Measurements from ENCODE around the gene CBY3. TPM values are rescaled to one million over a fixed set of nuclear protein-coding genes. Genes with fewer than 3 reads are reported as not detected.

CBY3 gene
- total RNA-seq, 5 donors from 2014 or later (not counting 1 experiment from before 2014, with no cell fraction given), result 0.50 to 0.66 (median 0.57) TPM; not detected in 2

- no peak overlapping the region for H3K27ac Mint-ChIP-seq
- no peaks in the 10 kb centered on the region for H3K9me3 ChIP-seq
Observed at GRCh38 chr5:179720222-179720621, 39.4 kb upstream of the CBY3 start.

DNA sequence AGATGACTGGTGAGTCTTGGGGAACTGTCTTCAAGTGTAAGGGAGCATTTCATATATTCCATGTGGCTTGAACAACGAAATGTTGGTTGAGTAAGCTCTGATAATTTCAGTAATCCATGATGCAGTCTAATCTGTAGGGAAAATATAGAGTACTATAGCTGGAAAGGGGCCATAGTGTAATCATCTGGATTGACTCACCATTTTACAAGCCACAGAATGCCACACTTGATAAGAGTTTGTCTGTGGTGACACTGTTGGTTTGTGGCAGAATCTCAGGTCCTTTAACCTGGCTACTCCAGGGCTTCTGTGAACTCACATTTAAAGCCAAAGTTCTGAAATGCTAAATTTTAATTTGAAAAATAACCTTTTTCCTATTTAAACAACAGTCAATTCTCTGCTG is 35.5 kb upstream of the CBY3 start:
- no peak for DNase-seq
- Histone ChIP-seq H3K4me1 (ENCODE audit: control insufficient read depth in 1 of 2, extremely low read depth in 1 of 2, insufficient read depth in 2 of 2, low read length in 2 of 2) (no peaks in the 10 kb centered on the region), H3K27me3 (replicated peaks in 1 of 2; ENCODE audit: control insufficient read depth in 2 of 2, extremely low read depth in 1 of 2, insufficient read depth in 2 of 2, low read length in 1 of 2) (no peaks in the 10 kb centered on the region), H3K36me3 (ENCODE audit: control insufficient read depth in 2 of 2, extremely low read depth in 1 of 2, insufficient read depth in 1 of 2, low read length in 1 of 2) (peaks cover 16 to 72% of the 10 kb centered on the region in 2 donors), H3K4me3 (ENCODE audit: control insufficient read depth in 1 of 2, extremely low read depth in 1 of 2, low read length in 1 of 2) (no peak overlapping the region), H3K9me3 (no peaks in the 10 kb centered on the region), H3K27ac (ENCODE audit: low read length) (no peak overlapping the region)
- no peaks in the 10 kb centered on the region for H3K27me3 Mint-ChIP-seq
- peaks cover 33% of the 10 kb centered on the region for H3K36me3 Mint-ChIP-seq
- 100% methylated on average over 1 of the region's 1 CpG for WGBS (ENCODE audit: insufficient coverage)
- ChIA-PET POLR2A (interaction anchor here (0.6 to 1.2 kb wide), 2 partner anchors 34 to 93 kb away, joined by 3 to 4 read pairs; partner anchors contain the start of gene HNRNPH1 (in 1 of the 2)), CTCF (interaction anchor here in 1 of 2 donors (0.5 to 0.7 kb wide), 4 partner anchors 16 to 374 kb away, joined by 3 read pairs; no protein-coding TSS in a partner anchor)
- H3K4me3 Mint-ChIP-seq, result no peak overlapping the region
- H3K27ac Mint-ChIP-seq, result no peak overlapping the region
- ATAC-seq (replicated peaks in 1 of 4), result no peak
- H3K4me1 Mint-ChIP-seq, result peaks cover 0 to 11% (median 9%) of the 10 kb centered on the region in 3 donors
- no peaks in the 10 kb centered on the region for H3K9me3 Mint-ChIP-seq

More at GRCh38 chr5:179720222-179720621, 39.4 kb upstream of the CBY3 start:
- DNase-seq (no peak), ATAC-seq (replicated peaks in 1 of 4) (no peak)
- Mint-ChIP-seq H3K27me3 (no peaks in the 10 kb centered on the region), H3K36me3 (peaks cover 51% of the 10 kb centered on the region), H3K9me3 (no peaks in the 10 kb centered on the region), H3K4me1 (peaks cover 5 to 11% (median 11%) of the 10 kb centered on the region in 3 donors), H3K4me3 (no peak overlapping the region)
- ChIA-PET POLR2A (interaction anchor here in 1 of 2 donors (0.6 kb wide), 1 partner anchor 16 kb away, joined by 4 read pairs; no protein-coding TSS in a partner anchor), CTCF (no interaction called here)
- WGBS (ENCODE audit: insufficient coverage), result 100% methylated on average over 1 of the region's 2 CpGs
- Histone ChIP-seq H3K4me3 (ENCODE audit: control insufficient read depth in 1 of 2, extremely low read depth in 1 of 2, low read length in 1 of 2) (no peak overlapping the region), H3K36me3 (ENCODE audit: control insufficient read depth in 2 of 2, extremely low read depth in 1 of 2, insufficient read depth in 1 of 2, low read length in 1 of 2) (peaks cover 19 to 90% of the 10 kb centered on the region in 2 donors), H3K27ac (ENCODE audit: low read length) (no peak overlapping the region), H3K4me1 (ENCODE audit: control insufficient read depth in 1 of 2, extremely low read depth in 1 of 2, insufficient read depth in 2 of 2, low read length in 2 of 2) (no peaks in the 10 kb centered on the region), H3K27me3 (replicated peaks in 1 of 2; ENCODE audit: control insufficient read depth in 2 of 2, extremely low read depth in 1 of 2, insufficient read depth in 2 of 2, low read length in 1 of 2) (no peaks in the 10 kb centered on the region)

GRCh38 chr5:179700401-179700918 is 19.6 kb upstream of the CBY3 start:
- peak overlapping the region; percentile 93 to 97 for H3K27ac Mint-ChIP-seq
- H3K27ac ChIP-seq (ENCODE audit: low read length), result no peak overlapping the region
- peaks cover 54 to 59% (median 56%) of the 10 kb centered on the region in 3 donors for H3K4me1 Mint-ChIP-seq
- H3K4me1 ChIP-seq (ENCODE audit: control insufficient read depth in 1 of 2, extremely low read depth in 1 of 2, insufficient read depth in 2 of 2, low read length in 2 of 2), result peaks cover 13 to 47% of the 10 kb centered on the region in 2 experiments
- peak overlapping the region in 1 of 2 donors; percentile 83 for H3K4me3 ChIP-seq (ENCODE audit: control insufficient read depth in 1 of 2, extremely low read depth in 1 of 2, low read length in 1 of 2)
- peak overlapping the region; percentile 96 to 98 (median 98) for H3K4me3 Mint-ChIP-seq
- no peaks in the 10 kb centered on the region for H3K9me3 Mint-ChIP-seq
- peaks cover 18% of the 10 kb centered on the region for H3K36me3 Mint-ChIP-seq
- peak in 1 of 35 experiments; percentile 18 for DNase-seq
- WGBS (ENCODE audit: insufficient coverage), result 21% methylated on average over 2 of the region's 7 CpGs
- ChIA-PET POLR2A (interaction anchor here in 1 of 2 donors (1.1 kb wide), 2 partner anchors 32 to 77 kb away, joined by 3 to 5 read pairs; partner anchors contain the start of genes HNRNPH1 and MAML1), CTCF (interaction anchor here in 1 of 2 donors (0.6 to 0.7 kb wide), 2 partner anchors 10 to 136 kb away, joined by 3 to 4 read pairs; no protein-coding TSS in a partner anchor)
- H3K27me3 ChIP-seq (replicated peaks in 1 of 2; ENCODE audit: control insufficient read depth in 2 of 2, extremely low read depth in 1 of 2, insufficient read depth in 2 of 2, low read length in 1 of 2), result no peaks in the 10 kb centered on the region
- H3K9me3 ChIP-seq, result no peaks in the 10 kb centered on the region
- no peaks in the 10 kb centered on the region for H3K27me3 Mint-ChIP-seq
- ATAC-seq (replicated peaks in 1 of 4), result no peak
- peaks cover 0 to under 1% of the 10 kb centered on the region in 2 donors for H3K36me3 ChIP-seq (ENCODE audit: control insufficient read depth in 2 of 2, extremely low read depth in 1 of 2, insufficient read depth in 1 of 2, low read length in 1 of 2)

DNA sequence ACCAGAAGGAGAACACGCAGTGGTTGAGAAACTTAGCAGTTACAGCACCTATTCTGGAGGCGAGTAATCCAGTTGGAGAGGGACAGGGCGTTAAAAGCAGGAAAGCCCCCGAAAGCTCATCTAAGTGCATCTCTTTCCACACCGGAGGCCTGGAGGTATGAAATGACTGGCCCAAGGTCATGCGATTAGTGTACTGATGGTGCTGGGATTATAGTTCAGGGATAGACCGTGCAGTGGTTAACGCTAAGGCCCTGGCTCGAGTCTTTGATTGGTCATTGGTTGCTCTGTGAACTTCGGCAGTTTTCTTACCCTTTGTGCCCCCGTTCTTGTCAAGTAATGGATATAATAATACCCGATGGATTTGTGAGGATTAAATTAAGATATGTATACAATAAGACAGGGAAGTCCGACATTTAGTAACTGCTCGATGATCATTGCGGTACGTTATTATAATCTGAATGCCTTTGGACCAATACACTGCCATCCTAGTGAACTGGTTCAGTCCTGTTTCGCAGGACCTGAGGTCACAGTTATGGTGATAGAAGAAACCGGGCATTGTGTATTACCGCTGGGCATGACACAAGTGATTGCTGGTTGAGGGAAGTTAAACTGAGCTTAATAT is 18.9 kb upstream of the CBY3 start:
- H3K36me3 ChIP-seq (ENCODE audit: control insufficient read depth in 2 of 2, extremely low read depth in 1 of 2, insufficient read depth in 1 of 2, low read length in 1 of 2), result no peaks in the 10 kb centered on the region
- POLR2A ChIA-PET, result interaction anchor here in 1 of 2 donors (1.1 kb wide), 2 partner anchors 33 to 76 kb away, joined by 3 to 5 read pairs; partner anchors contain the start of genes HNRNPH1 and MAML1
- peaks cover 49 to 52% (median 52%) of the 10 kb centered on the region in 3 donors for H3K4me1 Mint-ChIP-seq
- no peaks in the 10 kb centered on the region for H3K27me3 ChIP-seq (replicated peaks in 1 of 2; ENCODE audit: control insufficient read depth in 2 of 2, extremely low read depth in 1 of 2, insufficient read depth in 2 of 2, low read length in 1 of 2)
- no peaks in the 10 kb centered on the region for H3K9me3 ChIP-seq
- H3K27me3 Mint-ChIP-seq, result no peaks in the 10 kb centered on the region
- H3K4me1 ChIP-seq (ENCODE audit: control insufficient read depth in 1 of 2, extremely low read depth in 1 of 2, insufficient read depth in 2 of 2, low read length in 2 of 2), result peaks cover 13 to 47% of the 10 kb centered on the region in 2 experiments
- no peaks in the 10 kb centered on the region for H3K9me3 Mint-ChIP-seq
- DNase-seq (peak in 4 of 35 experiments; percentile 6 to 48 (median 20)), ATAC-seq (replicated peaks in 1 of 4) (no peak)
- H3K4me3 Mint-ChIP-seq, result peak overlapping the region; percentile 96 to 98 (median 98)
- peak overlapping the region; percentile 83 to 90 for H3K4me3 ChIP-seq (ENCODE audit: control insufficient read depth in 1 of 2, extremely low read depth in 1 of 2, low read length in 1 of 2)
- CTCF ChIA-PET, result interaction anchor here in 1 of 2 donors (0.6 kb wide), 1 partner anchor 26 kb away, joined by 6 read pairs; no protein-coding TSS in a partner anchor
- WGBS (ENCODE audit: insufficient coverage), result 0% methylated on average over 10 of the region's 19 CpGs
- H3K27ac Mint-ChIP-seq, result peak overlapping the region; percentile 93 to 97
- H3K36me3 Mint-ChIP-seq, result peaks cover 14% of the 10 kb centered on the region
- H3K27ac ChIP-seq (ENCODE audit: low read length), result peak overlapping the region; percentile 88

GRCh38 chr5:179698935-179699615 is 18.2 kb upstream of the CBY3 start, which contains the start of gene CANX:
TSS of gene CANX (plus strand) at chr5:179698967. CDS start at chr5:179705682, 6,715 bp downstream.
- Mint-ChIP-seq H3K27me3 (no peaks in the 10 kb centered on the region), H3K27ac (peak within 1 kb of the TSS; percentile 99), H3K4me3 (peak within 1 kb of the TSS; percentile 96 to 98 (median 98)), H3K4me1 (peaks cover 49 to 54% (median 52%) of the 10 kb centered on the region in 3 donors), H3K36me3 (peaks cover 14% of the 10 kb centered on the region), H3K9me3 (no peaks in the 10 kb centered on the region)
- POLR2A ChIA-PET, result interaction anchor here in 1 of 2 donors (1.1 kb wide), 1 partner anchor 33 kb away, joined by 3 read pairs; the partner anchor contains the start of gene MAML1
- no peaks in the 10 kb centered on the region for H3K27me3 ChIP-seq (replicated peaks in 1 of 2; ENCODE audit: control insufficient read depth in 2 of 2, extremely low read depth in 1 of 2, insufficient read depth in 2 of 2, low read length in 1 of 2)
- CTCF ChIA-PET, result no interaction called here
- no peaks in the 10 kb centered on the region for H3K9me3 ChIP-seq
- under 1% methylated on average over 52 of the region's 58 CpGs for WGBS (ENCODE audit: insufficient coverage)
- peak within 1 kb of the TSS; percentile 83 to 90 for H3K4me3 ChIP-seq (ENCODE audit: control insufficient read depth in 1 of 2, extremely low read depth in 1 of 2, low read length in 1 of 2)
- H3K4me1 ChIP-seq (ENCODE audit: control insufficient read depth in 1 of 2, extremely low read depth in 1 of 2, insufficient read depth in 2 of 2, low read length in 2 of 2), result peaks cover 13 to 44% of the 10 kb centered on the region in 2 experiments
- DNase-seq (peak in 1 of 35 experiments; percentile 4), ATAC-seq (replicated peaks in 1 of 4) (peak in 3 of 4 experiments; percentile 0 to 3 (median 2))
- peak within 1 kb of the TSS; percentile 89 for H3K27ac ChIP-seq (ENCODE audit: low read length)
- no peaks in the 10 kb centered on the region for H3K36me3 ChIP-seq (ENCODE audit: control insufficient read depth in 2 of 2, extremely low read depth in 1 of 2, insufficient read depth in 1 of 2, low read length in 1 of 2)
